ENCODE measurements around the gene MMP1. TPM values are rescaled to one million over a fixed set of nuclear protein-coding genes. Genes with fewer than 3 reads are reported as not detected.

MMP1 gene
- total RNA-seq, 2 experiments from 2014 or later = not detected

- peaks cover 7% of the 10 kb centered on the region for H3K27me3 Mint-ChIP-seq
Observed at GRCh38 chr11:102810950-102811660, 13.1 kb upstream of the MMP1 start.

GRCh38 chr11:102809971-102810370 lies 12.0 kb upstream of the MMP1 start:
- CTCF ChIA-PET = no interaction called here
- TF ChIP-seq, protein P1, sequence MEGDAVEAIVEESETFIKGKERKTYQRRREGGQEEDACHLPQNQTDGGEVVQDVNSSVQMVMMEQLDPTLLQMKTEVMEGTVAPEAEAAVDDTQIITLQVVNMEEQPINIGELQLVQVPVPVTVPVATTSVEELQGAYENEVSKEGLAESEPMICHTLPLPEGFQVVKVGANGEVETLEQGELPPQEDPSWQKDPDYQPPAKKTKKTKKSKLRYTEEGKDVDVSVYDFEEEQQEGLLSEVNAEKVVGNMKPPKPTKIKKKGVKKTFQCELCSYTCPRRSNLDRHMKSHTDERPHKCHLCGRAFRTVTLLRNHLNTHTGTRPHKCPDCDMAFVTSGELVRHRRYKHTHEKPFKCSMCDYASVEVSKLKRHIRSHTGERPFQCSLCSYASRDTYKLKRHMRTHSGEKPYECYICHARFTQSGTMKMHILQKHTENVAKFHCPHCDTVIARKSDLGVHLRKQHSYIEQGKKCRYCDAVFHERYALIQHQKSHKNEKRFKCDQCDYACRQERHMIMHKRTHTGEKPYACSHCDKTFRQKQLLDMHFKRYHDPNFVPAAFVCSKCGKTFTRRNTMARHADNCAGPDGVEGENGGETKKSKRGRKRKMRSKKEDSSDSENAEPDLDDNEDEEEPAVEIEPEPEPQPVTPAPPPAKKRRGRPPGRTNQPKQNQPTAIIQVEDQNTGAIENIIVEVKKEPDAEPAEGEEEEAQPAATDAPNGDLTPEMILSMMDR (IDR thresholded peaks at IDR 0.05) = no peak
- H3K27me3 ChIP-seq (ENCODE audit: control insufficient read depth in 1 of 2, insufficient read depth in 2 of 2, low read length in 2 of 2) = no peaks in the 10 kb centered on the region

More at GRCh38 chr11:102810950-102811660, 13.1 kb upstream of the MMP1 start:
- H3K36me3 Mint-ChIP-seq (ENCODE audit: low read depth) = no peaks in the 10 kb centered on the region
- Histone ChIP-seq H3K27ac (ENCODE audit: low read depth in 1 of 2, low read length in 2 of 2) (no peak overlapping the region), H3K27me3 (ENCODE audit: control insufficient read depth in 1 of 2, insufficient read depth in 2 of 2, low read length in 2 of 2) (no peaks in the 10 kb centered on the region), H3K4me3 (ENCODE audit: low read length) (no peak overlapping the region), H3K9me3 (ENCODE audit: control insufficient read depth in 1 of 2, insufficient read depth in 1 of 2, low read length in 2 of 2) (peaks cover 0 to 5% of the 10 kb centered on the region in 2 experiments), H3K36me3 (ENCODE audit: insufficient read depth, low read length) (no peaks in the 10 kb centered on the region), H3K4me1 (ENCODE audit: insufficient read depth, low read length) (no peaks in the 10 kb centered on the region)
- no peaks in the 10 kb centered on the region for H3K4me1 Mint-ChIP-seq (ENCODE audit: low read depth)
- CTCF ChIA-PET = no interaction called here
- TF ChIP-seq, protein P1 (IDR thresholded peaks at IDR 0.05) = no peak
- DNase-seq = no peak
- intact Hi-C loops (cut with DNase I, micrococcal nuclease) = no loop called here
- POLR2A ChIA-PET = no interaction called here
- no peak overlapping the region for H3K27ac Mint-ChIP-seq
- H3K4me3 Mint-ChIP-seq = no peak overlapping the region
- H3K9me3 Mint-ChIP-seq = peaks cover 3% of the 10 kb centered on the region
- no peak for ATAC-seq (ENCODE audit: poor library complexity)

DNA sequence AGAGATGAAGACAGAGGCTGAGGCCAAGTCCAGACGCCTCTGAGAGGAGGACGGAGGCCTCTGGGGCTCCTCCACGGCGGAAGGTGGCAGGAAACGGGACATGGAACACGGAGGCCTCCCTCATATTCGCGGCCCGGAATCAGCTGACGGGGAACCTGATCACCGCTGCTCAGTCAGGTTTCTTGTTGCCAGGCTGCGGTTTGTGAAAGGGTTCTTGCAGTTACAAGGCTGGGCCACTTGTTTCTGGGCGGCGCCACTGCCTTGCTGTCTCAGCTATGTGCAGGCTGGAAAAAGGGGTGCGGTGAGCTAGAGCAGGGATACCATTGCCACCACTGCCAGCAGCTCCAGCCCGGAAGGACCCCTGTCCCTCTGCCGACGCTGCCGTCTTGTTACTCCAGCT lies 10.0 kb upstream of the MMP1 start:
- CTCF ChIA-PET = no interaction called here
- H3K4me1 Mint-ChIP-seq (ENCODE audit: low read depth) = no peaks in the 10 kb centered on the region
- Histone ChIP-seq H3K9me3 (ENCODE audit: control insufficient read depth in 1 of 2, insufficient read depth in 1 of 2, low read length in 2 of 2) (peaks cover 0 to 5% of the 10 kb centered on the region in 2 experiments), H3K4me1 (ENCODE audit: insufficient read depth, low read length) (no peaks in the 10 kb centered on the region), H3K36me3 (ENCODE audit: insufficient read depth, low read length) (no peaks in the 10 kb centered on the region), H3K4me3 (ENCODE audit: low read length) (no peak overlapping the region), H3K27me3 (ENCODE audit: control insufficient read depth in 1 of 2, insufficient read depth in 2 of 2, low read length in 2 of 2) (no peaks in the 10 kb centered on the region), H3K27ac (ENCODE audit: low read depth in 1 of 2, low read length in 2 of 2) (no peak overlapping the region)
- H3K4me3 Mint-ChIP-seq = no peak overlapping the region
- peaks cover 26% of the 10 kb centered on the region for H3K27me3 Mint-ChIP-seq
- H3K9me3 Mint-ChIP-seq = no peaks in the 10 kb centered on the region
- DNase-seq = no peak
- POLR2A ChIA-PET = no interaction called here
- ATAC-seq (ENCODE audit: poor library complexity) = no peak
- intact Hi-C loops (cut with DNase I, micrococcal nuclease) = no loop called here
- no peaks in the 10 kb centered on the region for H3K36me3 Mint-ChIP-seq (ENCODE audit: low read depth)
- H3K27ac Mint-ChIP-seq = no peak overlapping the region
- TF ChIP-seq, protein P1 (IDR thresholded peaks at IDR 0.05) = no peak

More at GRCh38 chr11:102809971-102810370, 12.0 kb upstream of the MMP1 start:
- peaks cover 0 to 5% of the 10 kb centered on the region in 2 experiments for H3K9me3 ChIP-seq (ENCODE audit: control insufficient read depth in 1 of 2, insufficient read depth in 1 of 2, low read length in 2 of 2)
- no peaks in the 10 kb centered on the region for H3K36me3 ChIP-seq (ENCODE audit: insufficient read depth, low read length)
- no peaks in the 10 kb centered on the region for H3K4me1 ChIP-seq (ENCODE audit: insufficient read depth, low read length)
- intact Hi-C loops (cut with DNase I, micrococcal nuclease) = no loop called here
- H3K36me3 Mint-ChIP-seq (ENCODE audit: low read depth) = no peaks in the 10 kb centered on the region
- H3K4me3 Mint-ChIP-seq = no peak overlapping the region
- DNase-seq (no peak), ATAC-seq (ENCODE audit: poor library complexity) (no peak)
- POLR2A ChIA-PET = no interaction called here
- H3K27ac ChIP-seq (ENCODE audit: low read depth in 1 of 2, low read length in 2 of 2) = no peak overlapping the region
- no peak overlapping the region for H3K4me3 ChIP-seq (ENCODE audit: low read length)
- no peaks in the 10 kb centered on the region for H3K4me1 Mint-ChIP-seq (ENCODE audit: low read depth)
- H3K27me3 Mint-ChIP-seq = peaks cover 7% of the 10 kb centered on the region
- H3K9me3 Mint-ChIP-seq = no peaks in the 10 kb centered on the region
- H3K27ac Mint-ChIP-seq = no peak overlapping the region
